Activated T-helper 1 cell treated with Interleukin-2 at 50 U/mL for 16 hours (primary cell): Measurements from ENCODE around the gene DFFB.

Source experiments
- DNase-seq: peaks from one replicate; pipeline ENCODE4 v3.0.0-alpha.2; 2020; ENCODE audit warnings: low read depth

The DFFB gene

DNA sequence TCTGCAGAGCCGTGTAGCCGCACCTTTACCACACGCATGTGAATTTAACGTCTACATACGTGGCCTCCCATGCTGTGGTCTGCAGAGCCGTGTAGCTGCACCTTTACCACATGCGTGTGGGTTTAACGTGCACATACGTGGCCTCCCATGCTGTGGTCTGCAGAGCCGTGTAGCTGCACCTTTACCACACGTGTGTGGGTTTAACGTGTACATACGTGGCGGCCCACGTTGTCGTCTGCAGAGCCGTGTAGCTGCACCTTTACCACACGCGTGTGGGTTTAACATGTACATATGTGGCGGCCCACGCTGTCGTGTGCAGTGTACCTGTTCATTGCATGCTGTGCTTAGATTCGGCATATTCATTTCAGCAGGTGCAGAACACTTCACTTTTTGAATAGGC is 17.5 kb downstream of the DFFB start:
- DNase-seq = no peak

- DNase-seq = no peak
Observed at GRCh38 chr1:3876716-3877115, 19.4 kb downstream of the DFFB start.

DNA sequence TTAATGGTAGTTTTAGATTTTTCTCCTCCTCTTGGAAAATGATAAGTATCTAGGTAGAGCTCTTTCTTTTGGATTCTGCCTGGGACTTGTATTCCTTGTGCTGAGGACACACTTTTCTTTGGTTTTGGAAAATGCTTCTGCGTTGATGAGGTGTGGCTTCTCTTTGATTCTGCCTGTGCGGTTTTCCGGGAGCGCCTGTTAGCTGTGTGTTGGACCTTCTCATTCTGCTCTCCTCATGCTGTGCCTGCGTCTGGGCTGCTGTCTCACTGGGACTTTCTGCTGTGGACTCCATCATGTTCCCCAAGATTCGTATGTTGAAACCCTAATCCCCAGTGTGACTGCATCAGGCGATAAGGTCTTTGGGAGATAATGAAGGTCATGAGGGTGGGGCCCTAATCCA is 21.8 kb downstream of the DFFB start:
- no peak for DNase-seq

GRCh38 chr1:3879787-3880428 is 22.6 kb downstream of the DFFB start:
- DNase-seq = no peak

GRCh38 chr1:3880429-3881192 is 23.3 kb downstream of the DFFB start:
- DNase-seq = no peak

GRCh38 chr1:3881193-3881480 is 23.9 kb downstream of the DFFB start:
- DNase-seq = no peak

DNA sequence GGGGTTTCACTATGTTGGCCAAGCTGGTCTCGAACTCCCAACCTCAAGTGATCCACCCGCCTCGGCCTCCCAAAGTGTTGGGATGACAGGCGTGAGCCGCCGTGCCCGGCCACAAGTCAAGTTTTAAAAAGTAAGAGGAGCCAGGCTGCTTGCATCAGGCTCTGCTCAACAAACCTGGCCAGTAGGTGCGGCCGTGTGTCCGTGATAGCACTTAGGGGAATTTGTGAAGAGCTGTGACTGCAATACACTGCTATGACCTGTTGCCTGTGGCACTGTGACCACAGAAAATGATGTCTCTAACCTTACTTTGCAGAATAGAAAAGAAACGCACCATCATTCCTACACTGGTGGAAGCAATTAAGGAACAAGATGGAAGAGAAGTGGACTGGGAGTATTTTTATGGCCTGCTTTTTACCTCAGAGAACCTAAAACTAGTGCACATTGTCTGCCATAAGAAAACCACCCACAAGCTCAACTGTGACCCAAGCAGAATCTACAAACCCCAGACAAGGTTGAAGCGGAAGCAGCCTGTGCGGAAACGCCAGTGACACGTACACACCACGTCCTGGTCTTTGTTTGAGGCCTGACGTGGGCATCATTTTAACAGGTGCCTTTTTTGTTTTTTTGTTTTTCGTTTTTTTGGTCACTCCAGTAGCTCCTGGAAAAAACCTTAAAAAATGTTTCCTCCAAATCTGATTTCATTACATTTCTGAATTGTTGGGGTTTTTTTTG is 26.1 kb downstream of the DFFB start:
- DNase-seq = no peak

DNA sequence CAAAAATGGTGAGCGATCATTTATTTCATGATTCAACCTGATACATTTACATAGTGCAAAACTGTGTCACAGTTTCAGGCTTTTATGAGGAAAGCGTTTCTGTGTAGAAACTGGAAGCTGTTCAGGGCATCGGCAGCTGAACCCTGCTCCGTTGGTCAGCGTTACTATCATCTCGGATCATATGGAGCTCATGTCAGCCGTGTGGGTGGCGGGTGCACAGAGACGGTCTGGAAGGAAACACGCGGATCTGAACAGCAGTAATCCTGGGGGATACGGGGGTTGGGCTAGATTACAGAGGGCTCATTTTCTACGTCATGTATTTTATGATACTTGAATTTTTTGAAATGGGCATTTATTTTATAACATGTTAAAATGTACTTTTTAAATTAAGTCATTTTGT is 27.7 kb downstream of the DFFB start:
- DNase-seq = no peak

- DNase-seq = no peak
Observed at GRCh38 chr1:3885611-3886010, 28.3 kb downstream of the DFFB start.

- no peak for DNase-seq
Observed at GRCh38 chr1:3886106-3886670, 28.9 kb downstream of the DFFB start.

- no peak for DNase-seq
Observed at GRCh38 chr1:3886691-3887090, 29.4 kb downstream of the DFFB start.

- DNase-seq = no peak
Observed at GRCh38 chr1:3888301-3888700, 31.0 kb downstream of the DFFB start.

GRCh38 chr1:3889936-3890335 is 32.7 kb downstream of the DFFB start:
- DNase-seq = no peak

DNA sequence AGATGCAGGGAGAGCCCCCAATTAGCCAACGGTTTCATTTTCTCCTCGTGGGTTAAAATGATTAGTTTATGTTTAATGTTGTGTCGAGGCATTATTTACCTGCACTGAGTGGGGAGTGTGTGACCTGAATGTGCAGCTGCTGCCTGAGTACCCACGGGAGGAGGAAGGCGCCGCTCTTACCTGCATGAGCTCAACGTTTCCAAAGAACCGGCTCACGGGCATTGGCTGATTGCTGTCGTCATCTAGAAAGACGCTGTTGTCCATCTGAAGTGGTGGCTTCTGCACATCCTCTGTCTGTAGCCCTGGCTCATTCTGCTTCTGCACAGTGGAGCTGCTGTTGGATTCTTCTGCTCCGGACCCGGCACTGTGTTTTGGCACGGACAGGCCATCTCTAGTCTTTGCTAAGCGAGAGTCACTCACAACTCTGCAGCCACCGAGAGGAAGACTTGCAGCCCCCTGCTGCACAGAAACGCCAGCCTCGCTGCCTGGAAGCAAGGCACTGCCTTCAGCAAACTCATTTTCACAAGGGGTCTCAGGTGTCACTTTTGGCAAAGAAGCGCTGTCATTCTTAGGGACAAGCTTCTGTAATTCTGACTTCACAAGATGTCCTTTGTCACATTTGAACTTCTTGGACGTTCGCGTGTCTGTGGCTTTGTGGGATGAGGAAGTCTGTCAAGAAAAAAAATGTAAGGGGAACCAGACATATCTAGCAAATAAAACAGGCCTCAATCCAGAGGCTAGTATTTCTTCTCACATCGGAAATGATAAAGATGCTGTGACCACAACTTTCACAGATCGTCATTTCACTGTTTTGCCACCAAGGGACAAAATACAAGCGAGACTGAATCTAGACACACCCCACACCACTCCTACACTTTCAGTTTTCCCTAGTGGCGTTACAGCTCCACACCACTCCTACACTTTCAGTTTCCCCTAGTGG is 33.4 kb downstream of the DFFB start:
- DNase-seq = no peak

- no peak for DNase-seq
Observed at GRCh38 chr1:3891329-3891865, 34.1 kb downstream of the DFFB start.

DNA sequence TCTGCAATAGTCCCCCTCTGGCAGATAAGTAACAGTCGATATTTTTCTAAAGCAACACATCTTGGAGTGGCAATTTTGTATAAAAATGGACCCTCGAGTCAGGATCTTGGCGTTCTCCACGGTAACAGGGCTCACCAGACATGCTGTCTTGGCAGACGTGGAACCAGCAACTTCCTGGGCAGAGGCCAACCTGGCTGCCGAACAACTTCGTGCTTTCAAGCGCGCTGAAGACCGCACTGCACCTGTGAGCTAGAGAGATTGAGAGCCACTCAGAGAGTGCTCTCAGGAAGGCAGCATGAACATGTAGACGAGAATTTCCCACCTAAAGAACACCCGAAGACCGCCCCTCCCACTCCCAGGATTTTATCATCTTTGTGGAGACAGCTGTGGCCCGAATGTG is 35.5 kb downstream of the DFFB start:
- DNase-seq = no peak

DNA sequence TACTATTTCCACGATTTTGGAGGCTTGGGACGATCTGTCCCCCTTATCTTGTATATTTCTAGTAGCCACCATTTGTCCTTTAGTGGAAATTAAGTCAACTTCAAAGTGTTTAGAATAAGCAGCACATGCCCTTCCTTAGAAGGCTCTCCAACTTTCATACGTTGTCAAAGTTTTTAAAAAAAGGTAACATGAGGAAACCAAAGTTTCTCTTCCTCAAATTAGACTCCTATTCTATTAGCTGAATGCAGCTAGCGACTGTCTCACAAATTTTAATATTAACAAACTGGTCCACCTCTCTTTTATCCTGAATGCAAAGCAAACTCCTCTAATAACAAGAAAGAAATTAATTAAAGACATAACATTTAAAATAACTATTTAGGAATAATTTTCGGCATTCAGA is 35.9 kb downstream of the DFFB start:
- no peak for DNase-seq

- no peak for DNase-seq
Observed at GRCh38 chr1:3894626-3895278, 37.5 kb downstream of the DFFB start.

GRCh38 chr1:3895279-3895950 is 38.1 kb downstream of the DFFB start:
- no peak for DNase-seq

DNA sequence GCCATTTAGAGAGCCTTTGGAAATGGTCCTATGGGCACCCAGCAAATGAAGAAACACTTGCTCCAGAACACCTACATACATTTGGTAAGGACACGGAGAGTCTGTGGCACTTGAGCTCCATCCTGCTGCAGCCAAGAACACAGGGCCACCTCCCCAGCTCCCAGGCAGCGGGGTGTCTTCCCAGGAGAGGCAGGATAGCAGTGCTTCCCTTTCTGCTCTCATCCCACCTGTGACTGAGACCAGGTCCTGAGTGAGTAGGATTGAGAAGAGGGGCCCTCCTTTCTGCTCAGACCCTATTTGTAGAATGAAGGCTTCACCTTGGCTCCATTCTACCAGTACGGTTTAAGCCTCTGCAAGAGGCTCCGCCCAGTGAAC is 38.7 kb downstream of the DFFB start:
- no peak for DNase-seq
